Measurements from ENCODE around the gene TMEM82.

DNA sequence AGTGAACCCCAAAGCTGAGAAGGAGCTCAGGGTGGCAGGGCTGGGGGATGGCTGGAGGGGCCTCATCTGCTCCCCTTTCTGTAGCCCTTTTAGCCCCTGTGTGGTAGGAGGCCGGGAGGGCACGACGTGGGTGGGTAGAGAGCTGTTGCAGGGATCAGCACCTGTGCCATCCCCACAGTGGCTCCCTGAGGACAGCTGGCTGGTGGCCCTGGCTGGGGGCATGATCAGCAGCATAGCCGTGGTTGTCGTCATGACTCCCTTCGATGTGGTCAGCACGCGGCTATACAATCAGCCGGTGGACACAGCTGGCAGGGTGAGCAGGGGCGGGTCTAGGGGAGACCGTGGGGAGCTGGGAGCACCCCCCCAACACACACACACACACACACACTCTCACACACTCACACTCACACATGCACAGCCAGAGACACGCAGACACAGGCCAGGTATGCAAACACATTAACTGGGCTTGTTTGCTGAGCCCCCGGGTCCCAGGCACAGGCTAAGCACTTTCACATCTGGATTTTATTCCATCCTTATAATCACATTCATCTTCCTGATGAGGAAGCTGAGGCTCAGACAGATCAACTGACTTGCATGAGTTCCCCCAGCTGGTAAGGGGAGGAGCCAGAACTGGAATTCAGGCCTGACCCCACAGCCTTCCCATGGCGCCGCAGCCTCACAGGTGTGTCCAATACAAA, 3.7 kb upstream of the TMEM82 start:
- TF ChIP-seq, protein P1, sequence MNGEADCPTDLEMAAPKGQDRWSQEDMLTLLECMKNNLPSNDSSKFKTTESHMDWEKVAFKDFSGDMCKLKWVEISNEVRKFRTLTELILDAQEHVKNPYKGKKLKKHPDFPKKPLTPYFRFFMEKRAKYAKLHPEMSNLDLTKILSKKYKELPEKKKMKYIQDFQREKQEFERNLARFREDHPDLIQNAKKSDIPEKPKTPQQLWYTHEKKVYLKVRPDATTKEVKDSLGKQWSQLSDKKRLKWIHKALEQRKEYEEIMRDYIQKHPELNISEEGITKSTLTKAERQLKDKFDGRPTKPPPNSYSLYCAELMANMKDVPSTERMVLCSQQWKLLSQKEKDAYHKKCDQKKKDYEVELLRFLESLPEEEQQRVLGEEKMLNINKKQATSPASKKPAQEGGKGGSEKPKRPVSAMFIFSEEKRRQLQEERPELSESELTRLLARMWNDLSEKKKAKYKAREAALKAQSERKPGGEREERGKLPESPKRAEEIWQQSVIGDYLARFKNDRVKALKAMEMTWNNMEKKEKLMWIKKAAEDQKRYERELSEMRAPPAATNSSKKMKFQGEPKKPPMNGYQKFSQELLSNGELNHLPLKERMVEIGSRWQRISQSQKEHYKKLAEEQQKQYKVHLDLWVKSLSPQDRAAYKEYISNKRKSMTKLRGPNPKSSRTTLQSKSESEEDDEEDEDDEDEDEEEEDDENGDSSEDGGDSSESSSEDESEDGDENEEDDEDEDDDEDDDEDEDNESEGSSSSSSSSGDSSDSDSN (IDR thresholded peaks at IDR 0.05; ENCODE audit: borderline replicate concordance in 1 of 2, low read depth in 2 of 2, low read length in 2 of 2) = no peak
- TF ChIP-seq HEY1 (CRISPR knock-in tag; IDR thresholded peaks at IDR 0.05; ENCODE audit: borderline replicate concordance) = no peak
- no peak for TF ChIP-seq NFRKB (IDR thresholded peaks at IDR 0.05; ENCODE audit: low read depth)
